Upper lobe of right lung (tissue), 1 donor: ENCODE measurements around the gene RASA2. TPM values are rescaled to one million over a fixed set of nuclear protein-coding genes. Genes with fewer than 3 reads are reported as not detected.

Experiments used
- ATAC-seq: fragments of 200-7000 bp; cut with Tn5 transposase; one replicate; pipeline ENCODE4 v1.9.1; 2020; ENCODE audit warnings: mild to moderate bottlenecking, moderate library complexity
- DNase-seq: peaks from one replicate; pipeline ENCODE4 v3.0.0-alpha.2; 2020
- H3K27ac ChIP-seq: fragments of 200-600 bp; one replicate; pipeline ENCODE4 v1.8.0; 2022
- H3K27me3 ChIP-seq: fragments of 200-600 bp; one replicate; pipeline ENCODE4 v1.8.0; 2022; ENCODE audit warnings: mild to moderate bottlenecking
- H3K36me3 ChIP-seq: fragments of 200-600 bp; one replicate; pipeline ENCODE4 v1.8.0; 2022
- H3K4me1 ChIP-seq: fragments of 200-600 bp; one replicate; pipeline ENCODE4 v1.8.0; 2022
- H3K4me3 ChIP-seq: fragments of 200-600 bp; one replicate; pipeline ENCODE4 v1.8.0; 2022; ENCODE audit warnings: mild to moderate bottlenecking
- H3K9me3 ChIP-seq: fragments of 200-600 bp; one replicate; pipeline ENCODE4 v1.8.0; 2022
- CTCF ChIP-seq: fragments of 200-600 bp; IDR thresholded peaks from one replicate; pipeline ENCODE4 v1.8.0; 2022; ENCODE audit warnings: antibody characterized with exemption
- intact Hi-C: fragments of 100-400 bp; cut with DNase I; formaldehyde crosslinking; loops from one replicate; pipeline ENCODE4 v1.11.0; 2022
- total RNA-seq: library from RNA; stranded (reverse); fragmentation: NEBNext Ultra II Directional; extraction: Animal tissue kit (Norgen Biotek cat#: 25700); gene quantifications from one replicate; pipeline ENCODE4 v1.2.1, GENCODE V29; 2021
- donor health status: DM: no; HTN: yes; CAD: no; lungs with severe emphysema.

The RASA2 gene
- total RNA-seq, 1 donor from 2014 or later = 30.3 TPM

- Histone ChIP-seq H3K4me3 (no peak overlapping the region), H3K27ac (no peak overlapping the region), H3K4me1 (no peaks in the 10 kb centered on the region), H3K9me3 (no peaks in the 10 kb centered on the region), H3K36me3 (no peaks in the 10 kb centered on the region), H3K27me3 (no peaks in the 10 kb centered on the region)
- intact Hi-C loops = no loop called here
- DNase-seq = no peak
- no peak for ATAC-seq
- TF ChIP-seq CTCF = no peak
Observed at GRCh38 chr3:141508067-141508436, 21.2 kb downstream of the RASA2 start.

DNA sequence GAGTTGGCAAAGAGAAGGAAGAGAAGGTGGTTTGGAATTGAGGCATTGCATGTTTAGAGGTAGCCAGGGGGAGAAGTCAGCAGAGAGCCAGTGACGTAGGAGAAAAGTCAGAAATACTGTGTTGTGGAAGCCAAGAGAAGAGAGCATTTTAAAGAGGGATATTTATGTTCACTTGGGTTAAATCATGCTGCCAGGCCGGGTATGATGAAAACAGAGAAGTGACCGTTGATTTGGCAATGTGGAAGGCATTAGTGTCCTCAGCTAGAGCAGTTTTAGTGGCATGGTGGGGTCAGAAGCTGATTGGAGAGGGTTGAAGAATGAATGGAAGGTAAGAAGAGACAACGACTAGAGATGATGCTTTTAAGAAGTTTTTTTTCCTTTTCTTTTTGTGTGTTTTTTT, 24.5 kb downstream of the RASA2 start:
- Histone ChIP-seq H3K27me3 (no peaks in the 10 kb centered on the region), H3K27ac (no peak overlapping the region), H3K4me1 (no peaks in the 10 kb centered on the region), H3K36me3 (peaks cover 26% of the 10 kb centered on the region), H3K9me3 (no peaks in the 10 kb centered on the region), H3K4me3 (no peak overlapping the region)
- no peak for ATAC-seq
- no peak for TF ChIP-seq CTCF
- no peak for DNase-seq
- intact Hi-C loops = no loop called here

DNA sequence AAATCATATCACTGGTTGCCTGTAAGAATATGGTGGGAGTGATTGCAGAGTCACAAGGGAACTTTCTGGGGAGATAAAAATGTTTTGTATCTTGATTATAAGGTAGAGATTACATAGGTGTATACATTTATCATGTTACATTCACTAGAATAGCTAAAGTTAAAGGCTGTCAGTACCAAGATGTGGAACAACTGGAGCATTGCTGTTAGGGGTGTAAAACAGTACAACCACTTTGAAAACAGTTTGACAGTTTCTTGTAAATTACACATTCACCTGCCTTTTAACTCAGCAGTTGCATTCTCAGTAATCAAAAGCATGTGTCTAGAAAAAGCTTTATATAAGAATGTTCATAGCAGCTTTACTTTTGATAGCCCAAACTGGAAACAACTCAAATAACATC, 27.6 kb downstream of the RASA2 start:
- DNase-seq (no peak), ATAC-seq (no peak)
- Histone ChIP-seq H3K4me3 (no peak overlapping the region), H3K9me3 (no peaks in the 10 kb centered on the region), H3K4me1 (no peaks in the 10 kb centered on the region), H3K27me3 (no peaks in the 10 kb centered on the region), H3K27ac (no peak overlapping the region), H3K36me3 (peaks cover 56% of the 10 kb centered on the region)
- no peak for TF ChIP-seq CTCF
- intact Hi-C loops = no loop called here

DNA sequence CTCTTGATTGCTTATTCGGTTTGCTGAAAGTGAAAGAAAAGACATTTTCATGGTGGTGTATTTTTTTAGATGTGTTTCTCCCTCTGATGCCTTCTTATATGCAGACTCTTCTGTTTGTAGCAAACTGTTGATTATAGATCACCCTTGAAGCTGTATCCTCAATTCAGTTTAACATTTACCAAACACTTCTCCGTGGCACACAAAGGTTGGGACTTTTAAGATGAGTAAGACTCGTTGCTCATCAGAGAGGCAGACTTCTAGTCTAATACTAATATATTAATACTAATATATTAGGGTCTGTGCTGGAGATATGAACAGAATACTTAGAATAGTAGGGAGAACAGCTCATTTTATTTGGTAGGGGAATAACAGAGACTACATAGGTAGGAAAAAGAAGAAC, 32.8 kb downstream of the RASA2 start:
- Histone ChIP-seq H3K4me3 (no peak overlapping the region), H3K36me3 (peaks cover 52% of the 10 kb centered on the region), H3K9me3 (no peaks in the 10 kb centered on the region), H3K27ac (no peak overlapping the region), H3K27me3 (no peaks in the 10 kb centered on the region), H3K4me1 (no peaks in the 10 kb centered on the region)
- no peak for DNase-seq
- no peak for ATAC-seq
- intact Hi-C loops = no loop called here
- TF ChIP-seq CTCF = no peak

GRCh38 chr3:141521781-141522180, 35.0 kb downstream of the RASA2 start:
- intact Hi-C loops = no loop called here
- ATAC-seq (no peak), DNase-seq (no peak)
- no peak overlapping the region for H3K4me3 ChIP-seq
- no peaks in the 10 kb centered on the region for H3K27me3 ChIP-seq
- H3K9me3 ChIP-seq = no peaks in the 10 kb centered on the region
- H3K36me3 ChIP-seq = peaks cover 35% of the 10 kb centered on the region
- H3K4me1 ChIP-seq = peaks cover 4% of the 10 kb centered on the region
- no peak overlapping the region for H3K27ac ChIP-seq
- TF ChIP-seq CTCF = no peak

DNA sequence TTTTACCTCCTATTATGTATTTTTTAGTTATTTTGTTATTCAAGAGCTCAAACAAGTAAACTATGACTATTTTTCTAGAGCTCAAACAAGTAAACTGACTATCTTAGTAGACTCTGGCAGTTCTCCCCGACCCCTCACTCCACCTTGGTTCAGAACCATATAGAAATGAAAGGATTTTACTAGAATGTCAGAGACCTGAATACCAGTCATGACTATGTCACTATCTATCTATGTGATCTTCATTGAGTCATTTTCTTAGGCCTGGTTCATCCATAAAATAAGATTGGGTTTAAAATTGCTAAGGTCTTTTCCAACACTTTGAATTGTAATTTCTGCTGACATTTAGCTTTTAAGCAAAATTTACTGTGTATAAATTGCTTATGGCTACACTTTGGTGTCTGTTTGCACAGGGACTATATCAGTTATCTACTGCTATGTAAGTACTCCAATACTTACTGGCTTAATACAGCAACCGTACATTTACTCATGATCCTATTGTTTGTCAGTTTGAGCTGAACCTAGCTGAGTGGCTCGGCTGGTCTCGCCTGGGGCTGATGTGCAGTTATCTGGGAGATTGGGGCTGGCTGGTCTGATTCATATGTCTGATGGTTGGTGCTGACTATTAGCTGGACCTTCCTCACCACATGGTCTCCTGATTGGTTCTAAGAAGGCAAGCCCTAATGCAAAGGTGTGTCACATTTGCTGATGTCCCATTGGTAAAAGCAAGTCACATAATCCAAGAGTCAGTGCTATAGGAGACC, 37.0 kb downstream of the RASA2 start:
- Histone ChIP-seq H3K4me3 (no peak overlapping the region), H3K9me3 (no peaks in the 10 kb centered on the region), H3K4me1 (peaks cover 6% of the 10 kb centered on the region), H3K36me3 (peaks cover 15% of the 10 kb centered on the region), H3K27me3 (no peaks in the 10 kb centered on the region), H3K27ac (no peak overlapping the region)
- TF ChIP-seq CTCF = no peak
- intact Hi-C loops = no loop called here
- ATAC-seq (no peak), DNase-seq (no peak)
